ENCODE measurements around the gene SMIM35.

DNA sequence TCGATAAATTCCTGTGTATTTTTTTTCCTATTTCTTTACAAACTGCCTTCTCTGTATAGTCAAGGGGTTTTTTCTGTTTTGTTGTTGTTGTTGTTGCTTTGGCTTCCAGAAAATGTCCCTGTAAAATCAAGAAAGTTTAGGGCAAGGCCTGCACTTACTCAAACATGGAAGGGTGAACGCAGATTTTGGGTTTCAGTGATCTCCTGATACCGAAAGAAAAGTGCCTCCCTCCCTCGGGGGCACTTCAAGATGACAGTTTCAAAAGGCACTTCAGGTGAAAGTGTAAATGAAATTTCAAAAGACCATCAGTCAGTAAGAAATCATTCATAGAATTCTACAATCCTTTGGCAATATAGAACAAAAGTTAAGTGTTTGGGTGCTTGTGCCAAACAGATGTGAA is 53.3 kb downstream of the SMIM35 start:
- TF ChIP-seq, protein P1, sequence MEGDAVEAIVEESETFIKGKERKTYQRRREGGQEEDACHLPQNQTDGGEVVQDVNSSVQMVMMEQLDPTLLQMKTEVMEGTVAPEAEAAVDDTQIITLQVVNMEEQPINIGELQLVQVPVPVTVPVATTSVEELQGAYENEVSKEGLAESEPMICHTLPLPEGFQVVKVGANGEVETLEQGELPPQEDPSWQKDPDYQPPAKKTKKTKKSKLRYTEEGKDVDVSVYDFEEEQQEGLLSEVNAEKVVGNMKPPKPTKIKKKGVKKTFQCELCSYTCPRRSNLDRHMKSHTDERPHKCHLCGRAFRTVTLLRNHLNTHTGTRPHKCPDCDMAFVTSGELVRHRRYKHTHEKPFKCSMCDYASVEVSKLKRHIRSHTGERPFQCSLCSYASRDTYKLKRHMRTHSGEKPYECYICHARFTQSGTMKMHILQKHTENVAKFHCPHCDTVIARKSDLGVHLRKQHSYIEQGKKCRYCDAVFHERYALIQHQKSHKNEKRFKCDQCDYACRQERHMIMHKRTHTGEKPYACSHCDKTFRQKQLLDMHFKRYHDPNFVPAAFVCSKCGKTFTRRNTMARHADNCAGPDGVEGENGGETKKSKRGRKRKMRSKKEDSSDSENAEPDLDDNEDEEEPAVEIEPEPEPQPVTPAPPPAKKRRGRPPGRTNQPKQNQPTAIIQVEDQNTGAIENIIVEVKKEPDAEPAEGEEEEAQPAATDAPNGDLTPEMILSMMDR (IDR thresholded peaks at IDR 0.05): no peak
- no peak for TF ChIP-seq POLR2A (IDR thresholded peaks at IDR 0.05)
